Suprapubic skin (tissue), 4 donors: Measurements from ENCODE around the gene OTOF. TPM values are rescaled to one million over a fixed set of nuclear protein-coding genes. Genes with fewer than 3 reads are reported as not detected.

Experiments used
- DNase-seq, 2 donors: peaks; one replicate each; pipeline ENCODE4 v3.0.0-alpha.2; 2019; ENCODE audit warnings: low spot score in 2 of 2
- H3K27ac ChIP-seq: fragments of 200-600 bp; sonication (generic); one replicate; pipeline ENCODE4 v1.5.1; 2019
- H3K27me3 ChIP-seq: fragments of 200-600 bp; sonication (generic); one replicate; pipeline ENCODE4 v1.5.1; 2019
- H3K36me3 ChIP-seq: fragments of 200-600 bp; sonication (generic); one replicate; pipeline ENCODE4 v1.5.1; 2019
- H3K4me1 ChIP-seq: fragments of 200-600 bp; sonication (generic); one replicate; pipeline ENCODE4 v1.5.1; 2019
- H3K4me3 ChIP-seq: fragments of 200-600 bp; sonication (generic); one replicate; pipeline ENCODE4 v1.5.1; 2019; ENCODE audit warnings: mild to moderate bottlenecking
- H3K9me3 ChIP-seq: fragments of 200-600 bp; sonication (generic); one replicate; pipeline ENCODE4 v1.5.1; 2019
- EP300 ChIP-seq: sonication (generic); formaldehyde crosslinking; IDR thresholded peaks from one replicate; pipeline ENCODE4 v1.6.1; 2017; ENCODE audit warnings: antibody characterized with exemption
- POLR2A ChIP-seq, 2 donors: fragments of 450-650 bp; IDR thresholded peaks; one replicate each; pipeline ENCODE4 v1.6.1; 2017; ENCODE audit warnings: antibody characterized with exemption in 2 of 2, mild to moderate bottlenecking in 2 of 2, moderate library complexity in 2 of 2
- POLR2AphosphoS5 ChIP-seq, 3 donors: sonication (generic); formaldehyde crosslinking; IDR thresholded peaks; one replicate each; pipeline ENCODE4 v1.6.1; 2017; ENCODE audit warnings: antibody characterized with exemption in 3 of 3
- WGBS: methylation state at CpG from one replicate; pipeline ENCODE4 v1.1.5; 2018; 5-methylcytosine and 5-hydroxymethylcytosine counted together
- total RNA-seq, 4 donors: library from RNA; depleted of rRNA; stranded (reverse); fragments of >200 nt; gene quantifications; one replicate each; pipeline ENCODE4 v1.1.0, GENCODE V29; 2016
- TF ChIP-seq, protein P1 (sequence below), 2 donors: fragments of 200-600 bp in 1 of 2; fragments of 450-650 bp in 1 of 2; sonication (generic) in 1 of 2; IDR thresholded peaks; one replicate each; pipeline ENCODE4 v1.5.1; 2016 to 2019; ENCODE audit warnings: antibody characterized with exemption in 2 of 2, mild to moderate bottlenecking in 1 of 2, moderate library complexity in 1 of 2

OTOF gene
- total RNA-seq, 4 donors from 2014 or later: 0.16 to 0.39 (median 0.17) TPM; not detected in 1

- peaks cover 22% of the 10 kb centered on the region for H3K27me3 ChIP-seq
- no peaks in the 10 kb centered on the region for H3K36me3 ChIP-seq
- DNase-seq: no peak
- H3K27ac ChIP-seq: no peak overlapping the region
- peaks cover 12% of the 10 kb centered on the region for H3K4me1 ChIP-seq
- H3K4me3 ChIP-seq: peak overlapping the region; percentile 43
- no peaks in the 10 kb centered on the region for H3K9me3 ChIP-seq
- TF ChIP-seq, protein P1, sequence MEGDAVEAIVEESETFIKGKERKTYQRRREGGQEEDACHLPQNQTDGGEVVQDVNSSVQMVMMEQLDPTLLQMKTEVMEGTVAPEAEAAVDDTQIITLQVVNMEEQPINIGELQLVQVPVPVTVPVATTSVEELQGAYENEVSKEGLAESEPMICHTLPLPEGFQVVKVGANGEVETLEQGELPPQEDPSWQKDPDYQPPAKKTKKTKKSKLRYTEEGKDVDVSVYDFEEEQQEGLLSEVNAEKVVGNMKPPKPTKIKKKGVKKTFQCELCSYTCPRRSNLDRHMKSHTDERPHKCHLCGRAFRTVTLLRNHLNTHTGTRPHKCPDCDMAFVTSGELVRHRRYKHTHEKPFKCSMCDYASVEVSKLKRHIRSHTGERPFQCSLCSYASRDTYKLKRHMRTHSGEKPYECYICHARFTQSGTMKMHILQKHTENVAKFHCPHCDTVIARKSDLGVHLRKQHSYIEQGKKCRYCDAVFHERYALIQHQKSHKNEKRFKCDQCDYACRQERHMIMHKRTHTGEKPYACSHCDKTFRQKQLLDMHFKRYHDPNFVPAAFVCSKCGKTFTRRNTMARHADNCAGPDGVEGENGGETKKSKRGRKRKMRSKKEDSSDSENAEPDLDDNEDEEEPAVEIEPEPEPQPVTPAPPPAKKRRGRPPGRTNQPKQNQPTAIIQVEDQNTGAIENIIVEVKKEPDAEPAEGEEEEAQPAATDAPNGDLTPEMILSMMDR (IDR thresholded peaks at IDR 0.05): no peak
- TF ChIP-seq POLR2AphosphoS5 (IDR thresholded peaks at IDR 0.05): no peak
- TF ChIP-seq EP300: no peak
- TF ChIP-seq POLR2A (IDR thresholded peaks at IDR 0.05): no peak
- WGBS: 51% methylated on average over 13 of the region's 13 CpGs
Measured at GRCh38 chr2:26504002-26504401, 26.1 kb upstream of the OTOF start.

- DNase-seq: no peak
- no peaks in the 10 kb centered on the region for H3K9me3 ChIP-seq
- peaks cover 25% of the 10 kb centered on the region for H3K27me3 ChIP-seq
- 1% methylated on average over 35 of the region's 41 CpGs for WGBS
- H3K36me3 ChIP-seq: no peaks in the 10 kb centered on the region
- TF ChIP-seq, protein P1 (IDR thresholded peaks at IDR 0.05): peak; percentile 73 to 87
- TF ChIP-seq POLR2A (IDR thresholded peaks at IDR 0.05) (no peak), POLR2AphosphoS5 (IDR thresholded peaks at IDR 0.05) (no peak)
- H3K27ac ChIP-seq: no peak overlapping the region
- peak overlapping the region; percentile 43 for H3K4me3 ChIP-seq
- H3K4me1 ChIP-seq: peaks cover 12% of the 10 kb centered on the region
Measured at GRCh38 chr2:26503231-26503880, 25.4 kb upstream of the OTOF start.

- Histone ChIP-seq H3K27ac (no peak overlapping the region), H3K27me3 (peaks cover 31% of the 10 kb centered on the region), H3K36me3 (no peaks in the 10 kb centered on the region), H3K9me3 (no peaks in the 10 kb centered on the region), H3K4me1 (peaks cover 12% of the 10 kb centered on the region), H3K4me3 (no peak overlapping the region)
- 63% methylated on average over 4 of the region's 4 CpGs for WGBS
- TF ChIP-seq, protein P1 (IDR thresholded peaks at IDR 0.05): no peak
- no peak for TF ChIP-seq EP300
- no peak for TF ChIP-seq POLR2A (IDR thresholded peaks at IDR 0.05)
- no peak for TF ChIP-seq POLR2AphosphoS5 (IDR thresholded peaks at IDR 0.05)
- DNase-seq: no peak
Measured at GRCh38 chr2:26500406-26500805, 22.5 kb upstream of the OTOF start.

DNA sequence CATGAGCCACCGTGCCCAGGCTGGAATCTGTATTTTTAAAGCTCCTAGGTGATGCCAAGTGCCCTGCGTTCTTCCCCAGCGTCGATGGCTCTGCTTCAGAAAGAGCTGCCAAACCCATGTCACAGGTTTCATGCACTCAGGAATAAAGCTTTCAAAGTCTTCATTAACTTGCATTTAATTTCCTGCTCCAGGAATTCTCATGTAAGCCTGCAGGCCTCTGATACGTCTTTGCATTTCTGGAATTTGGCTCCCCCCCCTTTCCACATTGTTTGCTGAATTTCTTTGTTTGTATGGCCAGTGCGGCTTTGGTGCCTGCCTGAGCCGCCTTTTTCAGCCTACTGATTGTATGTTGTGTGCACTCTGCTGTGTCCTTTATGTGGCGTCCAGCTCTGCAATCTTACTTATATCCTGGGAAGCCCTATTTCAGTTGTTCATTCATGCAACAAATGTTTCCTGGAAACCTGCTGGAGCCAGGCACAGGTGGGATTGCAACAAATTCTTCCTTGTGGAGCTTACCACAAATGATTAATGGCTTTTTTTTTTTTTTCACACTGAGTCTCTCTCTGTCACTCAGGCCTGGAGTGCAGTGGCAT, 17.9 kb upstream of the OTOF start:
- DNase-seq: no peak
- Histone ChIP-seq H3K9me3 (no peaks in the 10 kb centered on the region), H3K27ac (no peak overlapping the region), H3K4me1 (no peaks in the 10 kb centered on the region), H3K27me3 (peaks cover 11% of the 10 kb centered on the region), H3K4me3 (no peak overlapping the region), H3K36me3 (no peaks in the 10 kb centered on the region)
- 65% methylated on average over 8 of the region's 8 CpGs for WGBS
- TF ChIP-seq, protein P1 (IDR thresholded peaks at IDR 0.05): no peak

GRCh38 chr2:26494891-26495290, 17.0 kb upstream of the OTOF start:
- peaks cover 11% of the 10 kb centered on the region for H3K27me3 ChIP-seq
- DNase-seq: no peak
- H3K4me3 ChIP-seq: no peak overlapping the region
- no peaks in the 10 kb centered on the region for H3K36me3 ChIP-seq
- H3K27ac ChIP-seq: no peak overlapping the region
- TF ChIP-seq, protein P1 (IDR thresholded peaks at IDR 0.05): no peak
- TF ChIP-seq POLR2A (IDR thresholded peaks at IDR 0.05) (no peak), POLR2AphosphoS5 (IDR thresholded peaks at IDR 0.05) (no peak), EP300 (no peak)
- 93% methylated on average over 8 of the region's 8 CpGs for WGBS
- H3K9me3 ChIP-seq: no peaks in the 10 kb centered on the region
- no peaks in the 10 kb centered on the region for H3K4me1 ChIP-seq
